Liver (tissue), 9 donors: Measurements from ENCODE around the gene UBR3. TPM values are rescaled to one million over a fixed set of nuclear protein-coding genes. Genes with fewer than 3 reads are reported as not detected.

Source experiments
- DNase-seq: peaks from one replicate; pipeline ENCODE4 v3.0.0-alpha.2; 2017; ENCODE audit warnings: low spot score
- H3K27ac ChIP-seq, 2 donors: one replicate each; pipeline ENCODE4 v1.7.0; 2013; ENCODE audit warnings: inconsistent platforms in 2 of 2, low read length in 2 of 2, control low read depth in 1 of 2, low read depth in 1 of 2, mild to moderate bottlenecking in 1 of 2
- H3K27me3 ChIP-seq, 4 donors: one replicate each; pipeline versions ENCODE4 v1.6.1 to v1.7.0; 2013; ENCODE audit warnings: low read length in 3 of 4, inconsistent platforms in 1 of 4, mild to moderate bottlenecking in 1 of 4, moderate library complexity in 1 of 4; ENCODE audit not compliant: control insufficient read depth in 4 of 4, insufficient read depth in 4 of 4
- H3K36me3 ChIP-seq, 4 donors: one replicate each; pipeline versions ENCODE4 v1.6.1 to v1.7.0; 2013; ENCODE audit warnings: low read length in 3 of 4, mild to moderate bottlenecking in 3 of 4, low read depth in 1 of 4, moderate library complexity in 1 of 4; ENCODE audit not compliant: control insufficient read depth in 4 of 4, insufficient read depth in 3 of 4
- H3K4me1 ChIP-seq, 4 donors: one replicate each; pipeline versions ENCODE4 v1.6.1 to v1.7.0; 2013; ENCODE audit warnings: low read length in 3 of 4, mild to moderate bottlenecking in 3 of 4, moderate library complexity in 1 of 4; ENCODE audit not compliant: control insufficient read depth in 4 of 4, insufficient read depth in 4 of 4
- H3K4me3 ChIP-seq, 3 donors: one replicate each; pipeline versions ENCODE4 v1.6.1 to v1.7.0; 2013; ENCODE audit warnings: low read length in 3 of 3, control low read depth in 1 of 3, low read depth in 1 of 3, mild to moderate bottlenecking in 1 of 3
- H3K9ac ChIP-seq, 2 donors: one replicate each; pipeline ENCODE4 v1.7.0; 2013; ENCODE audit warnings: low read length in 2 of 2, mild to moderate bottlenecking in 2 of 2, moderate library complexity in 2 of 2, control low read depth in 1 of 2, low read depth in 1 of 2
- H3K9me3 ChIP-seq, 4 donors: one replicate each; pipeline versions ENCODE4 v1.6.1 to v1.7.0; 2013; ENCODE audit warnings: low read length in 3 of 4; ENCODE audit not compliant: control insufficient read depth in 4 of 4
- EGR1 ChIP-seq, 2 donors: IDR thresholded peaks; 2 replicates each; pipeline ENCODE4 v1.6.1; 2016 to 2018; ENCODE audit warnings: antibody characterized with exemption in 2 of 2, low read depth in 2 of 2
- FOXA1 ChIP-seq: IDR thresholded peaks from 2 replicates; pipeline ENCODE4 v1.6.1; 2016; ENCODE audit warnings: antibody characterized with exemption
- GABPA ChIP-seq, 2 donors: IDR thresholded peaks in 1 of 2; conservative IDR thresholded peaks in 1 of 2; 2 replicates each; pipeline ENCODE4 v1.6.1; 2016; ENCODE audit warnings: antibody characterized with exemption in 2 of 2, mild to moderate bottlenecking in 1 of 2, moderate library complexity in 1 of 2
- HNF4A ChIP-seq, 2 donors: conservative IDR thresholded peaks; 2 replicates each; pipeline ENCODE4 v1.6.1; 2016; ENCODE audit warnings: antibody characterized with exemption in 2 of 2, mild to moderate bottlenecking in 2 of 2
- RAD21 ChIP-seq, 2 donors: IDR thresholded peaks; 2 replicates each; pipeline ENCODE4 v1.6.1; 2016; ENCODE audit warnings: antibody characterized with exemption in 2 of 2, mild to moderate bottlenecking in 2 of 2
- TAF1 ChIP-seq: conservative IDR thresholded peaks from 2 replicates; pipeline ENCODE4 v1.6.1; 2016; ENCODE audit warnings: antibody characterized with exemption, mild to moderate bottlenecking
- YY1 ChIP-seq: IDR thresholded peaks from 2 replicates; pipeline ENCODE4 v1.6.1; 2016; ENCODE audit warnings: antibody characterized with exemption, mild to moderate bottlenecking
- WGBS: extraction: QIAGEN DNeasy Blood & Tissue Kit; methylation state at CpG from one replicate; pipeline ENCODE4 v1.1.7; 2013; 5-methylcytosine and 5-hydroxymethylcytosine counted together
- polyA plus RNA-seq, 2 donors: library from polyadenylated mRNA; stranded (reverse) in 1 of 2; unstranded in 1 of 2; fragments of 200-250 nt in 1 of 2; fragments of >200 nt in 1 of 2; fragmentation: Nextera tagmentation in 1 of 2; extraction: Ambion mirVana in 1 of 2; gene quantifications; one replicate each; pipeline versions ENCODE4 v1.2.1 to v1.2.3, GENCODE V29; 2013 to 2015
- total RNA-seq, 2 donors: library from RNA; depleted of rRNA; stranded (reverse); fragments of >200 nt; gene quantifications; one replicate each; pipeline ENCODE4 v1.2.3, GENCODE V29; 2014
- TF ChIP-seq, protein P1 (sequence below): IDR thresholded peaks from 2 replicates; pipeline ENCODE4 v1.6.1; 2016; ENCODE audit warnings: antibody characterized with exemption
- TF ChIP-seq, protein P2 (sequence below): IDR thresholded peaks from 2 replicates; pipeline ENCODE4 v1.6.1; 2016; ENCODE audit warnings: antibody characterized with exemption, mild to moderate bottlenecking
- TF ChIP-seq, protein P3 (sequence below): fragments of 150-350 bp; IDR thresholded peaks from 2 replicates; pipeline ENCODE4 v1.5.1; 2017; ENCODE audit warnings: improper control_type of control experiment, low read depth, low read length; ENCODE audit not compliant: missing input control
- donor health status: healthy.
- donor health status: healthy.
- donor health status: healthy.
- donor health status: healthy.
- donor health status: healthy.

UBR3 gene
- total and polyA plus RNA-seq, 4 donors = 8.5 to 69.4 (median 28.4) TPM

DNA sequence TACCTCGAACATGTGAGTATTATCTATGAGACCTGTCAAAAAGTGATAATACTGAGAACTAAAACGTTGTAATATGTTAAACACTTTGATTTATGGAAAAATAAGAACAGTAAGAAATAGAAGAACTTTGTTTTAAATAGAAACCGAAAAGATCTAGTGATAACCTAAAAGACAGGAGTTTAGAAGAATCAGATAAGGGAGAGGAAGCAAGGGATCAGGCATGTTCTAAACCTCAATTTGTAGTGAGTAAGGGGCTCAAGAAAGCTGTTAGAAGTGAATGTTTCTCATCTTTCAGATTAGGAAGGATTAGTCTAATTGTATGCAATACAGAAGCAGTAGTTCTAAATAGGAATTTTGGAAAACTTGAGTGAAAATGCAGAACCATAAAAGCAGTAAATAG lies 182.0 kb downstream of the UBR3 start:
- Histone ChIP-seq H3K4me3 (no peak overlapping the region), H3K36me3 (peaks cover 0 to 20% (median 7%) of the 10 kb centered on the region in 4 donors), H3K4me1 (no peaks in the 10 kb centered on the region), H3K27ac (no peak overlapping the region), H3K27me3 (no peaks in the 10 kb centered on the region), H3K9me3 (no peaks in the 10 kb centered on the region), H3K9ac (no peak overlapping the region)
- TF ChIP-seq HNF4A (conservative IDR thresholded peaks at IDR 0.05) (no peak), EGR1 (IDR thresholded peaks at IDR 0.05; ENCODE audit: low read depth in 2 of 2) (no peak), GABPA (IDR thresholded peaks at IDR 0.05 in 1 of 2, conservative IDR thresholded peaks at IDR 0.05 in 1 of 2) (no peak), RAD21 (IDR thresholded peaks at IDR 0.05) (no peak), YY1 (no peak), TAF1 (no peak), FOXA1 (no peak)
- TF ChIP-seq, protein P1, sequence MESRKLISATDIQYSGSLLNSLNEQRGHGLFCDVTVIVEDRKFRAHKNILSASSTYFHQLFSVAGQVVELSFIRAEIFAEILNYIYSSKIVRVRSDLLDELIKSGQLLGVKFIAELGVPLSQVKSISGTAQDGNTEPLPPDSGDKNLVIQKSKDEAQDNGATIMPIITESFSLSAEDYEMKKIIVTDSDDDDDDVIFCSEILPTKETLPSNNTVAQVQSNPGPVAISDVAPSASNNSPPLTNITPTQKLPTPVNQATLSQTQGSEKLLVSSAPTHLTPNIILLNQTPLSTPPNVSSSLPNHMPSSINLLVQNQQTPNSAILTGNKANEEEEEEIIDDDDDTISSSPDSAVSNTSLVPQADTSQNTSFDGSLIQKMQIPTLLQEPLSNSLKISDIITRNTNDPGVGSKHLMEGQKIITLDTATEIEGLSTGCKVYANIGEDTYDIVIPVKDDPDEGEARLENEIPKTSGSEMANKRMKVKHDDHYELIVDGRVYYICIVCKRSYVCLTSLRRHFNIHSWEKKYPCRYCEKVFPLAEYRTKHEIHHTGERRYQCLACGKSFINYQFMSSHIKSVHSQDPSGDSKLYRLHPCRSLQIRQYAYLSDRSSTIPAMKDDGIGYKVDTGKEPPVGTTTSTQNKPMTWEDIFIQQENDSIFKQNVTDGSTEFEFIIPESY = no peak
- TF ChIP-seq, protein P2, sequence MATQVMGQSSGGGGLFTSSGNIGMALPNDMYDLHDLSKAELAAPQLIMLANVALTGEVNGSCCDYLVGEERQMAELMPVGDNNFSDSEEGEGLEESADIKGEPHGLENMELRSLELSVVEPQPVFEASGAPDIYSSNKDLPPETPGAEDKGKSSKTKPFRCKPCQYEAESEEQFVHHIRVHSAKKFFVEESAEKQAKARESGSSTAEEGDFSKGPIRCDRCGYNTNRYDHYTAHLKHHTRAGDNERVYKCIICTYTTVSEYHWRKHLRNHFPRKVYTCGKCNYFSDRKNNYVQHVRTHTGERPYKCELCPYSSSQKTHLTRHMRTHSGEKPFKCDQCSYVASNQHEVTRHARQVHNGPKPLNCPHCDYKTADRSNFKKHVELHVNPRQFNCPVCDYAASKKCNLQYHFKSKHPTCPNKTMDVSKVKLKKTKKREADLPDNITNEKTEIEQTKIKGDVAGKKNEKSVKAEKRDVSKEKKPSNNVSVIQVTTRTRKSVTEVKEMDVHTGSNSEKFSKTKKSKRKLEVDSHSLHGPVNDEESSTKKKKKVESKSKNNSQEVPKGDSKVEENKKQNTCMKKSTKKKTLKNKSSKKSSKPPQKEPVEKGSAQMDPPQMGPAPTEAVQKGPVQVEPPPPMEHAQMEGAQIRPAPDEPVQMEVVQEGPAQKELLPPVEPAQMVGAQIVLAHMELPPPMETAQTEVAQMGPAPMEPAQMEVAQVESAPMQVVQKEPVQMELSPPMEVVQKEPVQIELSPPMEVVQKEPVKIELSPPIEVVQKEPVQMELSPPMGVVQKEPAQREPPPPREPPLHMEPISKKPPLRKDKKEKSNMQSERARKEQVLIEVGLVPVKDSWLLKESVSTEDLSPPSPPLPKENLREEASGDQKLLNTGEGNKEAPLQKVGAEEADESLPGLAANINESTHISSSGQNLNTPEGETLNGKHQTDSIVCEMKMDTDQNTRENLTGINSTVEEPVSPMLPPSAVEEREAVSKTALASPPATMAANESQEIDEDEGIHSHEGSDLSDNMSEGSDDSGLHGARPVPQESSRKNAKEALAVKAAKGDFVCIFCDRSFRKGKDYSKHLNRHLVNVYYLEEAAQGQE = no peak
- TF ChIP-seq, protein P3, sequence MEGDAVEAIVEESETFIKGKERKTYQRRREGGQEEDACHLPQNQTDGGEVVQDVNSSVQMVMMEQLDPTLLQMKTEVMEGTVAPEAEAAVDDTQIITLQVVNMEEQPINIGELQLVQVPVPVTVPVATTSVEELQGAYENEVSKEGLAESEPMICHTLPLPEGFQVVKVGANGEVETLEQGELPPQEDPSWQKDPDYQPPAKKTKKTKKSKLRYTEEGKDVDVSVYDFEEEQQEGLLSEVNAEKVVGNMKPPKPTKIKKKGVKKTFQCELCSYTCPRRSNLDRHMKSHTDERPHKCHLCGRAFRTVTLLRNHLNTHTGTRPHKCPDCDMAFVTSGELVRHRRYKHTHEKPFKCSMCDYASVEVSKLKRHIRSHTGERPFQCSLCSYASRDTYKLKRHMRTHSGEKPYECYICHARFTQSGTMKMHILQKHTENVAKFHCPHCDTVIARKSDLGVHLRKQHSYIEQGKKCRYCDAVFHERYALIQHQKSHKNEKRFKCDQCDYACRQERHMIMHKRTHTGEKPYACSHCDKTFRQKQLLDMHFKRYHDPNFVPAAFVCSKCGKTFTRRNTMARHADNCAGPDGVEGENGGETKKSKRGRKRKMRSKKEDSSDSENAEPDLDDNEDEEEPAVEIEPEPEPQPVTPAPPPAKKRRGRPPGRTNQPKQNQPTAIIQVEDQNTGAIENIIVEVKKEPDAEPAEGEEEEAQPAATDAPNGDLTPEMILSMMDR = no peak
- no peak for DNase-seq
- WGBS = 86% methylated on average over 3 of the region's 3 CpGs

DNA sequence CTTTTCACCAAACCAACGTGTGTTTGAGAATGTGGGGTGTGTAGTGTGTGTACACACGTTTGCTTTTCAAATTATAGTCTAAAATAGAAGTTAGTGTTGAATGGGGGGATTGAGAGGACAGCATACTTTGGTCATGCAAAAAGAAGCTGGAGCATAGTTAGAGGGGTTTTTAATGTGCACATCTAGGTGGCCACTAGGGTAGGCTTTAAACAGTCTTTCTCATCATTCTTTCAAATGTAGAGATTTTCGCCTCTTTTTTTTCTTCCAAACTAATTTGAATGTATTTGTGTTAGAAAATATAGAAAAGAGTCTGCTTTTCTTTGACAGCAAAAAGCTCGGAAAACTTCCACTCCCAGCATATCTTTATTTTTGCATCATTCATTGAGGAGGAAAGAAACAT lies 185.5 kb downstream of the UBR3 start:
- WGBS = 90% methylated on average over 4 of the region's 4 CpGs
- TF ChIP-seq EGR1 (IDR thresholded peaks at IDR 0.05; ENCODE audit: low read depth in 2 of 2) (no peak), GABPA (IDR thresholded peaks at IDR 0.05 in 1 of 2, conservative IDR thresholded peaks at IDR 0.05 in 1 of 2) (no peak), TAF1 (no peak), YY1 (no peak)
- TF ChIP-seq, protein P2 = no peak
- TF ChIP-seq, protein P3 = no peak

More for the DNA sequence above, 185.5 kb downstream of the UBR3 start:
- no peak overlapping the region for H3K4me3 ChIP-seq
- DNase-seq = no peak
- no peaks in the 10 kb centered on the region for H3K9me3 ChIP-seq
- H3K4me1 ChIP-seq = no peaks in the 10 kb centered on the region
- no peak overlapping the region for H3K9ac ChIP-seq
- H3K27ac ChIP-seq = no peak overlapping the region
- H3K27me3 ChIP-seq = no peaks in the 10 kb centered on the region
- H3K36me3 ChIP-seq = peaks cover 0 to 12% (median 4%) of the 10 kb centered on the region in 4 donors
